ENCODE measurements around the gene YOD1.
A peak's percentile ranks its signal among the peaks of the same experiment; 100 is the strongest.

YOD1 gene

GRCh38 chr1:207091200-207091908 lies 40.3 kb upstream of the YOD1 start:
- Histone ChIP-seq H3K9me3 (ENCODE audit: insufficient read depth, low read length, severe bottlenecking) (no peaks in the 10 kb centered on the region), H3K4me2 (ENCODE audit: insufficient read depth, low read length) (no peak overlapping the region), H3K27ac (ENCODE audit: low read length) (no peak overlapping the region), H2AFZ (ENCODE audit: low read depth, low read length) (no peak overlapping the region), H3K79me2 (ENCODE audit: insufficient read depth, low read length) (no peaks in the 10 kb centered on the region), H3K36me3 (ENCODE audit: insufficient read depth, low read length) (no peaks in the 10 kb centered on the region), H3K4me1 (ENCODE audit: insufficient read depth, low read length) (peaks cover 32% of the 10 kb centered on the region), H3K9ac (ENCODE audit: low read depth, low read length) (no peak overlapping the region), H3K27me3 (ENCODE audit: insufficient read depth, low read length, poor library complexity) (no peaks in the 10 kb centered on the region), H4K20me1 (ENCODE audit: insufficient read depth, low read length) (no peaks in the 10 kb centered on the region), H3K4me3 (ENCODE audit: low read depth in 1 of 2, low read length in 2 of 2) (no peak overlapping the region)
- ATAC-seq (ENCODE audit: insufficient read depth, low read depth) (no peak), DNase-seq (no peak)
- no peak for TF ChIP-seq EZH2 (IDR thresholded peaks at IDR 0.05; ENCODE audit: borderline replicate concordance, low read depth, low read length, severe bottlenecking)
- TF ChIP-seq CTCF (IDR thresholded peaks at IDR 0.05; ENCODE audit: borderline replicate concordance, extremely low read depth, low read length, poor library complexity, severe bottlenecking) = no peak

- peak overlapping the region; percentile 66 for H3K4me2 ChIP-seq (ENCODE audit: insufficient read depth, low read length)
Observed at GRCh38 chr1:207089627-207090355, 38.8 kb upstream of the YOD1 start.

GRCh38 chr1:207088701-207089626 lies 38.0 kb upstream of the YOD1 start, which contains the start of gene C4BPB:
Gene C4BPB (plus strand): TSS chr1:207088860. CDS start chr1:207089532, 672 bp downstream.
- H4K20me1 ChIP-seq (ENCODE audit: insufficient read depth, low read length) = no peaks in the 10 kb centered on the region
- no peaks in the 10 kb centered on the region for H3K79me2 ChIP-seq (ENCODE audit: insufficient read depth, low read length)
- H3K4me3 ChIP-seq (ENCODE audit: low read depth in 1 of 2, low read length in 2 of 2) = peak within 1 kb of the TSS; percentile 2 to 53; a peak in 2 of 4 replicates
- no peaks in the 10 kb centered on the region for H3K9me3 ChIP-seq (ENCODE audit: insufficient read depth, low read length, severe bottlenecking)
- H3K9ac ChIP-seq (ENCODE audit: low read depth, low read length) = peak within 1 kb of the TSS; percentile 39
- no peaks in the 10 kb centered on the region for H3K36me3 ChIP-seq (ENCODE audit: insufficient read depth, low read length)
- peak within 1 kb of the TSS; percentile 66 for H3K4me2 ChIP-seq (ENCODE audit: insufficient read depth, low read length)
- TF ChIP-seq EZH2 (IDR thresholded peaks at IDR 0.05; ENCODE audit: borderline replicate concordance, low read depth, low read length, severe bottlenecking) (no peak), CTCF (IDR thresholded peaks at IDR 0.05; ENCODE audit: borderline replicate concordance, extremely low read depth, low read length, poor library complexity, severe bottlenecking) (no peak)
- H2AFZ ChIP-seq (ENCODE audit: low read depth, low read length) = peak within 1 kb of the TSS; percentile 38
- ATAC-seq (ENCODE audit: insufficient read depth, low read depth) = peak; percentile 83
- peak within 1 kb of the TSS; percentile 78 for H3K27ac ChIP-seq (ENCODE audit: low read length)
- H3K27me3 ChIP-seq (ENCODE audit: insufficient read depth, low read length, poor library complexity) = no peaks in the 10 kb centered on the region
- peaks cover 56% of the 10 kb centered on the region for H3K4me1 ChIP-seq (ENCODE audit: insufficient read depth, low read length)
- DNase-seq = peak; percentile 72

More at GRCh38 chr1:207089627-207090355, 38.8 kb upstream of the YOD1 start:
- TF ChIP-seq EZH2 (IDR thresholded peaks at IDR 0.05; ENCODE audit: borderline replicate concordance, low read depth, low read length, severe bottlenecking) (no peak), CTCF (IDR thresholded peaks at IDR 0.05; ENCODE audit: borderline replicate concordance, extremely low read depth, low read length, poor library complexity, severe bottlenecking) (no peak)
- Histone ChIP-seq H3K9ac (ENCODE audit: low read depth, low read length) (peak overlapping the region; percentile 39), H3K27me3 (ENCODE audit: insufficient read depth, low read length, poor library complexity) (no peaks in the 10 kb centered on the region), H3K79me2 (ENCODE audit: insufficient read depth, low read length) (no peaks in the 10 kb centered on the region), H4K20me1 (ENCODE audit: insufficient read depth, low read length) (no peaks in the 10 kb centered on the region), H3K4me1 (ENCODE audit: insufficient read depth, low read length) (peaks cover 48% of the 10 kb centered on the region), H3K27ac (ENCODE audit: low read length) (peak overlapping the region; percentile 78), H2AFZ (ENCODE audit: low read depth, low read length) (peak overlapping the region; percentile 38), H3K9me3 (ENCODE audit: insufficient read depth, low read length, severe bottlenecking) (no peaks in the 10 kb centered on the region), H3K36me3 (ENCODE audit: insufficient read depth, low read length) (no peaks in the 10 kb centered on the region), H3K4me3 (ENCODE audit: low read depth in 1 of 2, low read length in 2 of 2) (peak overlapping the region; percentile 2 to 53; a peak in 2 of 4 replicates)
- ATAC-seq (ENCODE audit: insufficient read depth, low read depth) (peak; percentile 40), DNase-seq (no peak)
